Right atrium auricular region (tissue), 2 donors: ENCODE measurements around the gene PSMF1. TPM values are rescaled to one million over a fixed set of nuclear protein-coding genes. Genes with fewer than 3 reads are reported as not detected.
"Not testable (repeated sequence)": the region's sequence is repeated elsewhere in the genome, so short reads cannot be mapped to it uniquely, and the experiment has no call there.

Experiments used
- DNase-seq: peaks from one replicate; pipeline ENCODE4 v3.0.0-alpha.2; 2019; ENCODE audit warnings: low spot score
- H3K27ac ChIP-seq, 2 donors: fragments of 200-600 bp; sonication (generic); 1 replicate in 1 of 2; 2 replicates in 1 of 2; pipeline ENCODE4 v1.5.1; 2016 to 2019
- H3K27me3 ChIP-seq, 2 donors: fragments of 200-600 bp; sonication (generic); one replicate each; pipeline versions ENCODE4 v1.5.1 to v1.6.0; 2017 to 2019
- H3K36me3 ChIP-seq: fragments of 200-600 bp; sonication (generic); one replicate; pipeline ENCODE4 v1.5.1; 2016
- H3K4me1 ChIP-seq, 2 donors: fragments of 200-600 bp; sonication (generic); one replicate each; pipeline versions ENCODE4 v1.5.1 to v1.6.0; 2017 to 2019
- H3K4me3 ChIP-seq, 2 donors: fragments of 200-600 bp; sonication (generic); 1 replicate in 1 of 2; 2 replicates in 1 of 2; pipeline ENCODE4 v1.5.1; 2017 to 2019; ENCODE audit warnings: mild to moderate bottlenecking in 1 of 2, moderate library complexity in 1 of 2
- H3K9me3 ChIP-seq, 2 donors: fragments of 200-600 bp; sonication (generic); one replicate each; pipeline ENCODE4 v1.5.1; 2019
- CTCF ChIP-seq, 2 donors: fragments of 200-600 bp; sonication (generic); IDR thresholded peaks; one replicate each; pipeline ENCODE4 v1.5.1; 2019; ENCODE audit warnings: antibody characterized with exemption in 2 of 2
- total RNA-seq, 2 donors: library from RNA; depleted of rRNA; stranded (reverse); fragments of >200 nt; gene quantifications; one replicate each; pipeline ENCODE4 v1.1.0, GENCODE V29; 2016

The PSMF1 gene
- total RNA-seq, 2 donors from 2014 or later, result 88.6 to 116 TPM

GRCh38 chr20:1131354-1131753 is 13.0 kb downstream of the PSMF1 start:
- Histone ChIP-seq H3K36me3 (peaks cover 82% of the 10 kb centered on the region), H3K9me3 (no peaks in the 10 kb centered on the region), H3K4me1 (peaks cover 0 to 8% of the 10 kb centered on the region in 2 donors), H3K27ac (no peak overlapping the region), H3K4me3 (no peak overlapping the region), H3K27me3 (no peaks in the 10 kb centered on the region)
- TF ChIP-seq CTCF (IDR thresholded peaks at IDR 0.05), result no peak
- no peak for DNase-seq

GRCh38 chr20:1134355-1134754 is 16.0 kb downstream of the PSMF1 start:
- Histone ChIP-seq H3K27me3 (no peaks in the 10 kb centered on the region), H3K9me3 (no peaks in the 10 kb centered on the region), H3K4me1 (peaks cover 0 to 8% of the 10 kb centered on the region in 2 donors), H3K27ac (no peak overlapping the region), H3K36me3 (peaks cover 78% of the 10 kb centered on the region), H3K4me3 (no peak overlapping the region)
- no peak for DNase-seq
- no peak for TF ChIP-seq CTCF (IDR thresholded peaks at IDR 0.05)

- H3K4me1 ChIP-seq, result peaks cover 0 to 8% of the 10 kb centered on the region in 2 donors
- DNase-seq, result no peak
- no peaks in the 10 kb centered on the region for H3K27me3 ChIP-seq
- TF ChIP-seq CTCF (IDR thresholded peaks at IDR 0.05), result no peak
- no peaks in the 10 kb centered on the region for H3K9me3 ChIP-seq
- peaks cover 74% of the 10 kb centered on the region for H3K36me3 ChIP-seq
- no peak overlapping the region for H3K4me3 ChIP-seq
- no peak overlapping the region for H3K27ac ChIP-seq
Observed at GRCh38 chr20:1134836-1135235, 16.4 kb downstream of the PSMF1 start.

GRCh38 chr20:1137236-1137635 is 18.8 kb downstream of the PSMF1 start:
- Histone ChIP-seq H3K9me3 (no peaks in the 10 kb centered on the region), H3K36me3 (peaks cover 51% of the 10 kb centered on the region), H3K27ac (no peak overlapping the region), H3K4me3 (no peak overlapping the region), H3K27me3 (no peaks in the 10 kb centered on the region), H3K4me1 (no peaks in the 10 kb centered on the region)
- no peak for DNase-seq
- TF ChIP-seq CTCF (IDR thresholded peaks at IDR 0.05), result no peak

GRCh38 chr20:1144401-1145172 is 26.2 kb downstream of the PSMF1 start:
- Histone ChIP-seq H3K9me3 (no peaks in the 10 kb centered on the region), H3K27me3 (no peaks in the 10 kb centered on the region), H3K27ac (no peak overlapping the region), H3K4me3 (no peak overlapping the region), H3K36me3 (peaks cover 5% of the 10 kb centered on the region), H3K4me1 (peaks cover 0 to 27% of the 10 kb centered on the region in 2 donors)
- DNase-seq, result no peak
- no peak for TF ChIP-seq CTCF (IDR thresholded peaks at IDR 0.05)

- H3K4me3 ChIP-seq, result no peak overlapping the region
- no peaks in the 10 kb centered on the region for H3K27me3 ChIP-seq
- H3K27ac ChIP-seq, result no peak overlapping the region
- TF ChIP-seq CTCF (IDR thresholded peaks at IDR 0.05), result no peak
- H3K36me3 ChIP-seq, result peaks cover 5% of the 10 kb centered on the region
- no peak for DNase-seq
- H3K9me3 ChIP-seq, result no peaks in the 10 kb centered on the region
- H3K4me1 ChIP-seq, result peaks cover 0 to 27% of the 10 kb centered on the region in 2 donors
Observed at GRCh38 chr20:1146957-1147356, 28.6 kb downstream of the PSMF1 start.

GRCh38 chr20:1149812-1150211 is 31.4 kb downstream of the PSMF1 start:
- peaks cover 0 to 12% of the 10 kb centered on the region in 2 donors for H3K4me1 ChIP-seq
- not testable (repeated sequence) for H3K27me3 ChIP-seq, H3K9me3 ChIP-seq, H3K4me3 ChIP-seq, DNase-seq, H3K27ac ChIP-seq
- H3K36me3 ChIP-seq, result peaks cover 11% of the 10 kb centered on the region
